Measurements from ENCODE around the gene PUM2.
A peak's percentile ranks its signal among the peaks of the same experiment; 100 is the strongest.

The PUM2 gene

GRCh38 chr2:20218331-20219320, 132.0 kb downstream of the PUM2 start:
- DNase-seq: no peak

GRCh38 chr2:20217041-20217970, 133.3 kb downstream of the PUM2 start:
- no peak for DNase-seq

- no peak for DNase-seq
Observed at GRCh38 chr2:20216130-20217025, 134.3 kb downstream of the PUM2 start.

- no peak for DNase-seq
Observed at GRCh38 chr2:20215183-20216040, 135.2 kb downstream of the PUM2 start.

- DNase-seq: no peak
Observed at GRCh38 chr2:20214566-20215182, 136.0 kb downstream of the PUM2 start.

- DNase-seq: no peak
Observed at GRCh38 chr2:20213651-20214565, 136.7 kb downstream of the PUM2 start.

GRCh38 chr2:20212871-20213503, 137.7 kb downstream of the PUM2 start:
- no peak for DNase-seq

GRCh38 chr2:20212459-20212870, 138.2 kb downstream of the PUM2 start:
- no peak for DNase-seq

- DNase-seq: no peak
Observed at GRCh38 chr2:20211860-20212458, 138.7 kb downstream of the PUM2 start.

GRCh38 chr2:20211420-20211819, 139.2 kb downstream of the PUM2 start:
- no peak for DNase-seq

- DNase-seq: no peak
Observed at GRCh38 chr2:20210462-20210861, 140.2 kb downstream of the PUM2 start.

- DNase-seq: peak in 1 of 56 donors; percentile 10
Observed at GRCh38 chr2:20209373-20210109, 141.1 kb downstream of the PUM2 start.

- DNase-seq: no peak
Observed at GRCh38 chr2:20208476-20208859, 142.2 kb downstream of the PUM2 start.

- DNase-seq: no peak
Observed at GRCh38 chr2:20207051-20207450, 143.6 kb downstream of the PUM2 start.

GRCh38 chr2:20205915-20206524, 144.6 kb downstream of the PUM2 start:
- DNase-seq: no peak

GRCh38 chr2:20205069-20205468, 145.6 kb downstream of the PUM2 start:
- DNase-seq: no peak

Measured in amygdala (tissue), 56 donors.